Astrocyte (in vitro differentiated cells and primary cell): ENCODE measurements around the gene CHD5. TPM values are rescaled to one million over a fixed set of nuclear protein-coding genes. Genes with fewer than 3 reads are reported as not detected.

Experiments
- DNase-seq: peaks from one replicate; pipeline ENCODE4 v3.0.0-alpha.2; 2010; ENCODE audit warnings: low read depth
- FAIRE-seq: peaks from 2 replicates; lab custom pipeline; 2011; peaks lifted over from hg19 to GRCh38; lab: Jason Lieb, UNC
- H2AFZ ChIP-seq: 2 replicates; pipeline ENCODE4 v1.6.0; 2012; ENCODE audit warnings: low read depth, low read length, inconsistent platforms
- H3K27ac ChIP-seq: 2 replicates; pipeline ENCODE4 v1.5.1; 2011; ENCODE audit warnings: low read depth, low read length, inconsistent platforms
- H3K27me3 ChIP-seq: 2 replicates; pipeline ENCODE4 v1.6.0; 2011; ENCODE audit warnings: low read length, inconsistent platforms; ENCODE audit not compliant: insufficient read depth
- H3K36me3 ChIP-seq: 2 replicates; pipeline ENCODE4 v1.5.1; 2011; ENCODE audit warnings: low read length, inconsistent platforms; ENCODE audit not compliant: insufficient read depth
- H3K4me1 ChIP-seq: 2 replicates; pipeline ENCODE4 v1.5.1; 2011; ENCODE audit warnings: low read length, inconsistent platforms; ENCODE audit not compliant: insufficient read depth
- H3K4me2 ChIP-seq: 2 replicates; pipeline ENCODE4 v1.6.0; 2012; ENCODE audit warnings: low read length, inconsistent platforms
- H3K4me3 ChIP-seq: 2 replicates; pipeline ENCODE4 v1.5.1; 2011; ENCODE audit warnings: low read depth, mild to moderate bottlenecking, low read length, inconsistent platforms; ENCODE audit not compliant: insufficient read depth
- H3K79me2 ChIP-seq: 2 replicates; pipeline ENCODE4 v1.6.0; 2012; ENCODE audit warnings: mild to moderate bottlenecking, low read length, inconsistent platforms; ENCODE audit not compliant: insufficient read depth
- H3K9ac ChIP-seq: 2 replicates; pipeline ENCODE4 v1.6.0; 2012; ENCODE audit warnings: mild to moderate bottlenecking, low read length, inconsistent platforms
- H3K9me3 ChIP-seq: 2 replicates; pipeline ENCODE4 v1.5.1; 2012; ENCODE audit warnings: low read depth, mild to moderate bottlenecking, low read length, inconsistent platforms; ENCODE audit not compliant: insufficient read depth
- H4K20me1 ChIP-seq: 2 replicates; pipeline ENCODE4 v1.6.0; 2012; ENCODE audit warnings: low read length, inconsistent platforms; ENCODE audit not compliant: insufficient read depth
- H3K27ac Mint-ChIP-seq: one replicate; pipeline ENCODE4 v1.8.0; 2021; ENCODE audit warnings: mild to moderate bottlenecking, mixed read lengths; ENCODE audit not compliant: unreplicated experiment
- H3K27me3 Mint-ChIP-seq: one replicate; pipeline ENCODE4 v1.8.0; 2021; ENCODE audit warnings: low read depth, mixed read lengths; ENCODE audit not compliant: unreplicated experiment
- H3K36me3 Mint-ChIP-seq: one replicate; pipeline ENCODE4 v1.8.0; 2021; ENCODE audit warnings: low read depth, mixed read lengths; ENCODE audit not compliant: unreplicated experiment
- H3K4me1 Mint-ChIP-seq: one replicate; pipeline ENCODE4 v1.8.0; 2021; ENCODE audit warnings: low read depth, mixed read lengths; ENCODE audit not compliant: unreplicated experiment
- H3K4me3 Mint-ChIP-seq: one replicate; pipeline ENCODE4 v1.8.0; 2021; ENCODE audit warnings: mild to moderate bottlenecking, moderate library complexity, mixed read lengths; ENCODE audit not compliant: unreplicated experiment
- H3K9me3 Mint-ChIP-seq: one replicate; pipeline ENCODE4 v1.8.0; 2021; ENCODE audit warnings: mild to moderate bottlenecking, mixed read lengths; ENCODE audit not compliant: unreplicated experiment
- CTCF ChIP-seq: IDR thresholded peaks from 2 replicates; pipeline ENCODE4 v1.5.1; 2011; ENCODE audit warnings: low read depth, mild to moderate bottlenecking, inconsistent platforms, low read length, moderate library complexity; ENCODE audit not compliant: insufficient read depth
- EZH2 ChIP-seq: IDR thresholded peaks from 2 replicates; pipeline ENCODE4 v1.6.1; 2012; ENCODE audit warnings: mild to moderate bottlenecking, low read length, inconsistent platforms; ENCODE audit not compliant: insufficient read depth
- total RNA-seq: library from RNA; stranded (reverse); gene quantifications from 2 replicates; pipeline ENCODE4 v1.2.1, GENCODE V29; 2021

CHD5 gene
- total RNA-seq, 1 donor from 2014 or later = 0.18 TPM

- DNase-seq (peak; percentile 2), FAIRE-seq (no peak)
- H3K27me3 Mint-ChIP-seq = peaks cover 33% of the 10 kb centered on the region
- H3K27ac Mint-ChIP-seq = peak overlapping the region; percentile 51
- H3K9me3 Mint-ChIP-seq = no peaks in the 10 kb centered on the region
- H3K36me3 ChIP-seq = no peaks in the 10 kb centered on the region
- H3K9ac ChIP-seq = peak overlapping the region; percentile 8
- H2AFZ ChIP-seq = no peak overlapping the region
- no peaks in the 10 kb centered on the region for H3K9me3 ChIP-seq
- TF ChIP-seq EZH2 (no peak), CTCF (no peak)
- H3K4me1 Mint-ChIP-seq = peaks cover 16% of the 10 kb centered on the region
- H3K36me3 Mint-ChIP-seq = no peaks in the 10 kb centered on the region
- peak overlapping the region; percentile 58 for H3K4me2 ChIP-seq
- H3K79me2 ChIP-seq = no peaks in the 10 kb centered on the region
- peaks cover 14% of the 10 kb centered on the region for H3K4me1 ChIP-seq
- H4K20me1 ChIP-seq = peaks cover 14% of the 10 kb centered on the region
- H3K4me3 Mint-ChIP-seq = no peak overlapping the region
- H3K27ac ChIP-seq = no peak overlapping the region
- no peak overlapping the region for H3K4me3 ChIP-seq
- H3K27me3 ChIP-seq = peaks cover 3% of the 10 kb centered on the region
Measured at GRCh38 chr1:6157132-6157527, 23.0 kb downstream of the CHD5 start.

GRCh38 chr1:6154525-6155319 lies 25.4 kb downstream of the CHD5 start:
- FAIRE-seq (no peak), DNase-seq (no peak)
- Mint-ChIP-seq H3K4me3 (no peak overlapping the region), H3K4me1 (peaks cover 16% of the 10 kb centered on the region), H3K27me3 (peaks cover 29% of the 10 kb centered on the region), H3K36me3 (peaks cover 3% of the 10 kb centered on the region), H3K27ac (no peak overlapping the region), H3K9me3 (no peaks in the 10 kb centered on the region)
- Histone ChIP-seq H3K4me2 (no peak overlapping the region), H2AFZ (no peak overlapping the region), H3K79me2 (no peaks in the 10 kb centered on the region), H3K4me3 (no peak overlapping the region), H3K9ac (no peak overlapping the region), H3K4me1 (peaks cover 14% of the 10 kb centered on the region), H3K9me3 (no peaks in the 10 kb centered on the region), H3K27ac (no peak overlapping the region), H4K20me1 (peaks cover 7% of the 10 kb centered on the region), H3K27me3 (no peaks in the 10 kb centered on the region), H3K36me3 (no peaks in the 10 kb centered on the region)
- TF ChIP-seq EZH2 (no peak), CTCF (no peak)

GRCh38 chr1:6152882-6153281 lies 27.2 kb downstream of the CHD5 start:
- H2AFZ ChIP-seq = no peak overlapping the region
- no peak overlapping the region for H3K4me3 ChIP-seq
- FAIRE-seq (no peak), DNase-seq (no peak)
- H3K9ac ChIP-seq = no peak overlapping the region
- peaks cover 4% of the 10 kb centered on the region for H3K27me3 ChIP-seq
- Mint-ChIP-seq H3K36me3 (peaks cover 3% of the 10 kb centered on the region), H3K4me1 (peaks cover 11% of the 10 kb centered on the region), H3K27me3 (peaks cover 29% of the 10 kb centered on the region), H3K9me3 (peaks cover 3% of the 10 kb centered on the region), H3K27ac (no peak overlapping the region), H3K4me3 (no peak overlapping the region)
- no peaks in the 10 kb centered on the region for H3K79me2 ChIP-seq
- no peak overlapping the region for H3K27ac ChIP-seq
- H3K4me2 ChIP-seq = no peak overlapping the region
- H3K9me3 ChIP-seq = no peaks in the 10 kb centered on the region
- H4K20me1 ChIP-seq = peaks cover 7% of the 10 kb centered on the region
- no peaks in the 10 kb centered on the region for H3K36me3 ChIP-seq
- no peak for TF ChIP-seq CTCF
- peaks cover 11% of the 10 kb centered on the region for H3K4me1 ChIP-seq
